MM.1S (cell line): ENCODE results near the gene DYNLRB1.

Experiments used
- CTCF ChIP-seq: fragments of 300-600 bp; sonication (generic); IDR thresholded peaks from 2 replicates; pipeline ENCODE4 v1.5.1; 2016; ENCODE audit warnings: antibody characterized with exemption, low read length, mixed read lengths
- EZH2 ChIP-seq: fragments of 300-600 bp; sonication (generic); optimal IDR thresholded peaks from 2 replicates; pipeline ENCODE3; 2017; ENCODE audit warnings: low read depth, mild to moderate bottlenecking, antibody characterized with exemption, low read length, mixed read lengths

- TF ChIP-seq CTCF, result no peak
- TF ChIP-seq EZH2, result no peak
Measured at GRCh38 chr20:34531608-34532265, 15.5 kb downstream of the DYNLRB1 start.
